OCI-LY7 (cell line): ENCODE data around the gene FAM193A. TPM values are rescaled to one million over a fixed set of nuclear protein-coding genes. Genes with fewer than 3 reads are reported as not detected.
A peak's percentile ranks its signal among the peaks of the same experiment; 100 is the strongest.

Source experiments
- BruUV-seq: library from RNA; stranded (reverse); fragments of 400-500 nt; replicated peaks from 2 replicates; lab custom pipeline; 2021; lab: Mats Ljungman, UMichigan
- CTCF ChIA-PET: fragments of 300-600 bp; sonication (Branson Sonifier 250); formaldehyde crosslinking; loops from one replicate; lab custom pipeline; 2022; ENCODE audit warnings: antibody characterized with exemption; ENCODE audit not compliant: unreplicated experiment; lab: Charles Lee
- POLR2A ChIA-PET: fragments of 300-600 bp; sonication (Branson Sonifier 250); formaldehyde crosslinking; loops from one replicate; lab custom pipeline; 2022; ENCODE audit warnings: antibody characterized with exemption; lab: Charles Lee
- DNase-seq: peaks from one replicate; pipeline ENCODE4 v3.0.0-alpha.2; 2015; ENCODE audit warnings: low spot score
- H2AFZ ChIP-seq: fragments of 200-600 bp; sonication (generic), shearing (Covaris generic); 2 replicates; pipeline ENCODE4 v1.6.1; 2014; ENCODE audit warnings: mild to moderate bottlenecking, antibody characterized with exemption, low read length, moderate library complexity
- H3K27ac ChIP-seq: fragments of 200-600 bp; sonication (generic); 2 replicates; pipeline ENCODE4 v1.5.1; 2014; ENCODE audit warnings: mixed run types, low read depth, mild to moderate bottlenecking, moderate library complexity, low read length, inconsistent platforms; ENCODE audit not compliant: poor library complexity, severe bottlenecking
- H3K36me3 ChIP-seq: fragments of 200-600 bp; sonication (generic); 2 replicates; pipeline ENCODE4 v1.6.1; 2014; ENCODE audit warnings: mild to moderate bottlenecking, antibody characterized with exemption, low read length, moderate library complexity, mixed read lengths; ENCODE audit not compliant: insufficient read depth
- H3K4me1 ChIP-seq: fragments of 200-600 bp; sonication (generic); 2 replicates; pipeline ENCODE4 v1.5.1; 2014; ENCODE audit warnings: mild to moderate bottlenecking, low read length; ENCODE audit not compliant: insufficient read depth, poor library complexity, severe bottlenecking
- H3K4me2 ChIP-seq: fragments of 200-600 bp; sonication (generic); 2 replicates; pipeline ENCODE4 v1.6.1; 2014; ENCODE audit warnings: mild to moderate bottlenecking, low read length
- H3K4me3 ChIP-seq: fragments of 200-600 bp; sonication (generic); 2 replicates; pipeline ENCODE4 v1.5.1; 2014; ENCODE audit warnings: mild to moderate bottlenecking, low read depth, low read length; ENCODE audit not compliant: poor library complexity, severe bottlenecking
- H3K79me2 ChIP-seq: fragments of 200-600 bp; sonication (generic); 2 replicates; pipeline ENCODE4 v1.6.1; 2016; ENCODE audit warnings: low read depth, mild to moderate bottlenecking, low read length, moderate library complexity, mixed read lengths; ENCODE audit not compliant: insufficient read depth
- H3K9me2 ChIP-seq: fragments of 200-600 bp; sonication (generic); 2 replicates; pipeline ENCODE4 v1.6.1; 2016; ENCODE audit warnings: mild to moderate bottlenecking, low read length, mixed read lengths; ENCODE audit not compliant: insufficient read depth
- H3K9me3 ChIP-seq: fragments of 200-600 bp; sonication (generic); 2 replicates; pipeline ENCODE4 v1.6.1; 2014; ENCODE audit warnings: mild to moderate bottlenecking, mixed run types, low read length, mixed read lengths
- H4K20me1 ChIP-seq: fragments of 200-600 bp; sonication (generic); 2 replicates; pipeline ENCODE4 v1.6.1; 2014; ENCODE audit warnings: mild to moderate bottlenecking, antibody characterized with exemption, low read length, moderate library complexity, mixed read lengths; ENCODE audit not compliant: insufficient read depth
- EZH2phosphoT487 ChIP-seq: fragments of 200-600 bp; sonication (generic); IDR thresholded peaks from 2 replicates; pipeline ENCODE4 v1.6.1; 2018; ENCODE audit warnings: low read depth, borderline replicate concordance, mild to moderate bottlenecking, mixed run types, antibody characterized with exemption, low read length, moderate library complexity, mixed read lengths
- intact Hi-C: fragments of 100-400 bp; cut with micrococcal nuclease; formaldehyde crosslinking; loops from one replicate; pipeline ENCODE4 v1.10.0; 2022; ENCODE audit not compliant: unreplicated experiment
- total RNA-seq, 2 experiments: library from RNA; depleted of rRNA in 1 of 2; stranded (reverse); fragments of >200 nt in 1 of 2; shearing (Covaris generic) in 1 of 2; gene quantifications; 2 replicates each; pipeline ENCODE4 v1.2.3, GENCODE V29; 2014 to 2022
- TF ChIP-seq, protein P1 (sequence below): fragments of 200-600 bp; sonication (generic); conservative IDR thresholded peaks from 2 replicates; pipeline ENCODE4 v1.5.1; 2014; ENCODE audit warnings: mild to moderate bottlenecking, antibody characterized with exemption, low read length, moderate library complexity, mixed read lengths

FAM193A gene
- total RNA-seq, 2 experiments from 2014 or later = 17.8 to 36.7 TPM

- H3K4me3 ChIP-seq = no peak overlapping the region
- H3K9me3 ChIP-seq = no peaks in the 10 kb centered on the region; the same call in 1 of the 2 replicates
- TF ChIP-seq, protein P1, sequence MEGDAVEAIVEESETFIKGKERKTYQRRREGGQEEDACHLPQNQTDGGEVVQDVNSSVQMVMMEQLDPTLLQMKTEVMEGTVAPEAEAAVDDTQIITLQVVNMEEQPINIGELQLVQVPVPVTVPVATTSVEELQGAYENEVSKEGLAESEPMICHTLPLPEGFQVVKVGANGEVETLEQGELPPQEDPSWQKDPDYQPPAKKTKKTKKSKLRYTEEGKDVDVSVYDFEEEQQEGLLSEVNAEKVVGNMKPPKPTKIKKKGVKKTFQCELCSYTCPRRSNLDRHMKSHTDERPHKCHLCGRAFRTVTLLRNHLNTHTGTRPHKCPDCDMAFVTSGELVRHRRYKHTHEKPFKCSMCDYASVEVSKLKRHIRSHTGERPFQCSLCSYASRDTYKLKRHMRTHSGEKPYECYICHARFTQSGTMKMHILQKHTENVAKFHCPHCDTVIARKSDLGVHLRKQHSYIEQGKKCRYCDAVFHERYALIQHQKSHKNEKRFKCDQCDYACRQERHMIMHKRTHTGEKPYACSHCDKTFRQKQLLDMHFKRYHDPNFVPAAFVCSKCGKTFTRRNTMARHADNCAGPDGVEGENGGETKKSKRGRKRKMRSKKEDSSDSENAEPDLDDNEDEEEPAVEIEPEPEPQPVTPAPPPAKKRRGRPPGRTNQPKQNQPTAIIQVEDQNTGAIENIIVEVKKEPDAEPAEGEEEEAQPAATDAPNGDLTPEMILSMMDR = peak; percentile 68
- TF ChIP-seq EZH2phosphoT487 = no peak
- peaks cover 44% of the 10 kb centered on the region for H3K36me3 ChIP-seq
- H4K20me1 ChIP-seq = no peaks in the 10 kb centered on the region
- intact Hi-C loops = no loop called here
- no peak overlapping the region for H3K27ac ChIP-seq
- POLR2A ChIA-PET = interaction anchor here (0.6 kb wide), 1 partner anchor 327 kb away, joined by 5 read pairs; no protein-coding TSS in a partner anchor
- peak; percentile 44 for DNase-seq
- H3K4me1 ChIP-seq = peaks cover 14% of the 10 kb centered on the region
- no peaks in the 10 kb centered on the region for H3K79me2 ChIP-seq
- CTCF ChIA-PET = no interaction called here
- no peaks in the 10 kb centered on the region for H3K9me2 ChIP-seq
- BruUV-seq = no TSS peak
- no peak overlapping the region for H3K4me2 ChIP-seq
- no peak overlapping the region for H2AFZ ChIP-seq
Observed at GRCh38 chr4:2712261-2712842, 175.9 kb downstream of the FAM193A start.

- Histone ChIP-seq H3K27ac (no peak overlapping the region), H3K4me1 (peaks cover 14% of the 10 kb centered on the region), H3K9me2 (no peaks in the 10 kb centered on the region), H4K20me1 (no peaks in the 10 kb centered on the region), H3K36me3 (peaks cover 47% of the 10 kb centered on the region), H3K4me3 (no peak overlapping the region), H2AFZ (no peak overlapping the region), H3K9me3 (no peaks in the 10 kb centered on the region; the same call in 1 of the 2 replicates), H3K79me2 (no peaks in the 10 kb centered on the region), H3K4me2 (no peak overlapping the region)
- TF ChIP-seq, protein P1 = no peak
- TF ChIP-seq EZH2phosphoT487 = no peak
- intact Hi-C loops = no loop called here
- ChIA-PET CTCF (no interaction called here), POLR2A (interaction anchor here (0.7 kb wide), 1 partner anchor 486 kb away, joined by 3 read pairs; no protein-coding TSS in a partner anchor)
- no peak for DNase-seq
- no TSS peak for BruUV-seq
Observed at GRCh38 chr4:2713337-2713736, 176.9 kb downstream of the FAM193A start.

GRCh38 chr4:2714061-2714770, 177.8 kb downstream of the FAM193A start:
- Histone ChIP-seq H2AFZ (no peak overlapping the region), H3K4me3 (no peak overlapping the region), H3K36me3 (peaks cover 56% of the 10 kb centered on the region), H3K4me2 (no peak overlapping the region), H3K27ac (no peak overlapping the region), H3K9me2 (no peaks in the 10 kb centered on the region), H3K79me2 (no peaks in the 10 kb centered on the region), H4K20me1 (no peaks in the 10 kb centered on the region), H3K9me3 (no peaks in the 10 kb centered on the region; the same call in 1 of the 2 replicates), H3K4me1 (peaks cover 12% of the 10 kb centered on the region)
- POLR2A ChIA-PET = no interaction called here
- BruUV-seq = no TSS peak
- intact Hi-C loops = no loop called here
- TF ChIP-seq, protein P1 = no peak
- no peak for TF ChIP-seq EZH2phosphoT487
- no peak for DNase-seq
- CTCF ChIA-PET = no interaction called here
